T-helper 2 cell (primary cell): ENCODE data around the gene IL22RA1.

Experiments
- DNase-seq, 5 experiments: peaks; one replicate each; pipeline versions ENCODE4 v3.0.0 to v3.0.0-alpha.2; 2012 to 2022

The IL22RA1 gene

DNA sequence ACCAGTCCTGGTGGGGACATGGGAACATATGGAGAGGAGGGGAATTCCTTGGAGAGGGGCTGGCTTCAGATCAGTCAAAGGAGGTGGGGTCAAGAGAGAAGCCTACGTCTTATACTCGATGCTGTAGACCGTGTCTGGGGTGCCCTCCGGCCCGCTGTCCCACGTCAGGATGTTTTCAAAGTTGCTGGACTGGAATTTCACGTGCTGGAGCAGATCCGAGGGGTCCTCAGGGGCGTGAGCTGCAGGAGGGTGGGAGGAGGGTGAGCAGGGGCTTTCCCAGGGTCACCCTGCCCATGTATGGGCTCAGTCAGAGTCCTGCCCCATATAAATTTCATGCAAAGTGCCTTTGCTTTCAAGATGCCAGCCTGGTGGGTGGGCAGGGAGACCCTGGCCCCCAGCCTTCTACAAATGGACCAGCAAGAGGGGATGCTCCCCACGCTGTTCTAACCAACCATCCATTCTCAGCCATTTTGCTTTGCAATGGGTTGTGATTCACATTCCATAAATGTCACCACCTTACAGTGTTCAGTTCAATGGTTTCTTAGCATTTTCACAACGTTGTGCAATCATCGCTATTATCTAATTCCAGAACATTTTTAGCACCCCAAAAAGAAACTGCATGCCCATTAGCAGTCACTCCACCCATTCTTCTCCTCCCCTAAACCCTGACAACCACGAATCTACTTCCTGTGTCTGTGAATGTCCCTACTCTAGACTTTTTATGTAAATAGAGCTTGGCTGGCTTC is 4.3 kb downstream of the IL22RA1 start:
- DNase-seq: no peak

DNA sequence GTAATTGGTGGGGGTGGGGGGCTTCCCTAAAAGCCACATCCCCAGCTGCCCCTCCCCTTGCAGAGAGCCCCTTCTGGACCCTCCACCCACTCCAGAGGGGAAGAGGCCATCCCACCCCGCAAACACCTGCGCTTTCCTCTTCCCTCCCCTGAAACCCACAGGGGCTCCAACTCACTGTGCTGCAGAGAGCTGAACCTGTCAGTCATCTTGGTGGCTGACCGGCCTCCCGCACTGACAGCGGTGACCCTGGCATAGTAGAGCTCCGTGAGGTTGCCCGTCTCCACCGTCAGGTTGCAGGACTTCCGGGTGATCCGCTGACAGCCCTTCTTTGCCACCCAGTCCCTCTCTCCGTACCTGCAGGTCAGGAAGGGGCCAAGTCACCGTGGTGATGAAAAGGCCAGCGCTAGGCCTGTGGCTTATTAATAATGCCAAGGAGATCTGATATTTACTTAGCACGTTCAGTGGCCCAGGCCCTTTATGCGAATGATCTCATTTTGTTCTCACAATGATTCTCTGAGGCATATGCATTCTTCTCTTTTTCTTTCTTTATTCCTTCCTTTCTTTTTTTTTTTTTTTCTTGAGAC is 5.9 kb downstream of the IL22RA1 start:
- no peak for DNase-seq

GRCh38 chr1:24134376-24134775 is 8.6 kb downstream of the IL22RA1 start:
- DNase-seq: no peak

DNA sequence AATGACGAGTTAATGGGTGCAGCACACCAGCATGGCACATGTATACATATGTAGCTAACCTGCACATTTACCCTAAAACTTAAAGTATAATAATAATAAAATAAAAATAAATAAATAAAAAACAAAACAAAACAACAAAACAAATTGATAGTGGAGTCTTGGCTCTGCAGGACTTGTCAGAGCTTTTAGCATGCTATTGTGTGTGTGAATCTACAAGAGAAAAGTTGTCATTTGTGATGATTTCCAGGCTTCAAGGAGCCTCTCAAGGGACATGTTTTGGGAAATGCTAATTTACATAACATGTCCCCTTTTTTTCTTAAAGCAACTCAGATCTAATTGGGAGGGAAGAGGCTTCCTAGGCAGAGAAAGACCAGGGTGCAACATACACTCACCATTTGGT is 9.1 kb downstream of the IL22RA1 start:
- DNase-seq: no peak

GRCh38 chr1:24130385-24130784 is 12.6 kb downstream of the IL22RA1 start:
- no peak for DNase-seq

DNA sequence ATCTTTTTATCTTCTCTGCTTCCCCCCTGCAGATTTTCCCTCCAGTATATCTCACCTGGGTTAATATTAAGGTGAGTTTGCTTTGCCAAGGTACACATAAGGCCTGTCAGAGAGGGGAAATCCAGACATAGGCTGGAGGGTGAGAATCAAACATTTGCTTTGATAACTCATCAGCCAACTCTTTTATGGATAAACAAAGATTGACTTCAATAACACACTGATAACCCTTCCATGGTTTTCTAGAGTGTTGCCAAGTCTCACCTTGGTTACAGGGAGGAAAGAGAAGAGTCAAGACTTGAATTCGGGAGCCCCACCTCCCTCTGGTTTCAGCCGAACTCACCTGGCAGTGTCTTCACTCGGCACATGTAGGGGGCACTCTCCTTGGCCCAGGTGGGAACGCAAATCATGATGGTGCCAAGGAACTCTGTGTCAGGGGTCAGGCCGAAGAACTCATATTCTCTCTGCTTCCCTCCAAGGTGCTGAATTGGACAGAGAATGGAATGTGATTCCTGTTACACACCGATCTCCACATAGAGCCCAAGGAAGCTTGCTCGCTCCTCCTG is 15.1 kb downstream of the IL22RA1 start:
- no peak for DNase-seq

DNA sequence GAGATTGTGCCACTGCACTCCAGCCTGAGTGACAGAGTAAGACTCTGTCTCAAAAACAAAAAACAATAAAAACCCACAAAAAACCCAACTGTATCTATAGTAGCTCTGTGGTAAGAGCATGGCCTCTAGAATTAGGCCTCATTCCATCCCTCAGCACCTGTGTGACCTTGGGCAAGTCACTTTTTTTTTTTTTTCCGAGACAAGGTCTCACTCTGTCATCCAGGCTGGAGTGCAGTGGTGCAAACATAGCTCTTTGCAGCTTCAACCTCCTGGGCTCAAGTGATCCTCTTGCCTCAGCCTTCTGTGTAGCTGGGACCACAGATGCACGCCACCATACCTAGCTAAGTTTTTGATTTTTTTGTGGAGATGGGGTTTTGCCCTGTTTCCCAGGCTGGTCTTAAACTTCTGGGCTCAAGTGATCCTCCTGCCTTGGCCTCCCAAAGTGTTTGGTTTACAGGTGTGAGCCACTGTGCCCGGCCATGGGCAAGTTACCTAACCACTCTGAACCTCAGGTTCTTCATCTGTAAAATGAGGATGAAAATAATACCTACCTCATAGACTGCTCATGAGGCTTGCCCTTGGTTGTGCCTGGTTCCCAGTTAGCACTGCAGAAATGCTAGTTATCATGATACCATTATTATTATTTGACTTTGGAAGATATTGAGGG is 15.7 kb downstream of the IL22RA1 start:
- no peak for DNase-seq

- no peak for DNase-seq
Measured at GRCh38 chr1:24126672-24127023, 16.3 kb downstream of the IL22RA1 start.

GRCh38 chr1:24126018-24126671 is 16.8 kb downstream of the IL22RA1 start:
- DNase-seq: no peak

GRCh38 chr1:24125456-24125855 is 17.5 kb downstream of the IL22RA1 start:
- DNase-seq: no peak

DNA sequence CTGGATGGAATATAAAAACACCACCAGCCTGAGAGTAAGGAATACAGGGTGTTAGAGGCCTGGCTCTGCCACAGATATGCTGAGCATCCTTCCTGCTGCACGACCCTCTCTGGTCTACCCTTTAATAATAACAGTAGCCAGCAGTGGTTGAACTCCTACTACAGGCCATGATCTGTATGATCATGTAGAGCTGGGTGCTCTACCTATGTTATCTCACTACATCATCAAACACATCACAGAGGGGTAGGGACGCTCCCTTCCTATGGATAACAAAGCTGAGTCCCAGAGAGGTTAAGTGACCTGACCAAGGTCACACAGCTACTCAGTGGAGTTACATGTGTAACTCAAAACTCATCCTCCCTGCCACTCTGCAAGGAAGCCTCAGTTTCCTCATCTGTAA is 18.0 kb downstream of the IL22RA1 start:
- no peak for DNase-seq

- DNase-seq: no peak
Measured at GRCh38 chr1:24123611-24124010, 19.3 kb downstream of the IL22RA1 start.

- DNase-seq: no peak
Measured at GRCh38 chr1:24122776-24123175, 20.2 kb downstream of the IL22RA1 start.

DNA sequence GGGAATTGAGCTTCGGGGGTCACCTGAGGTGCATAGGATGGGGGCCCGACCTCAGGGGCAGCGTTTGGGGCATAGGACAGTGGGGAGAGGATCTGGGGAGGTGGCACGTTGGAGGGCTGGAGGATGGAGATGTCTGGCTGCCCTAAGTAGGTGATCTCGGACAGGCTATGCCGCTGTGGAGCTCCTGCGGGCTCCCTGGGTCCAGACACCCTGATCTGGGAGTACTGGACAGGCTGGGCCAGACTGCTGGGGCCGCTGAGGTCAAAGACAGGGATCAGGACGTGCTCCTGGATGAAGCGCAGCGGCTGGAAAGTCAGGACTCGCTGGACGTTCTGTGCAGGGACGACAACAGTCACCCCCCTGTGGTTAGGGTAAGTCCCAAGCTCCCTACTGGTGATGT is 21.5 kb downstream of the IL22RA1 start:
- no peak for DNase-seq

GRCh38 chr1:24120965-24121364 is 22.0 kb downstream of the IL22RA1 start:
- no peak for DNase-seq

- no peak for DNase-seq
Measured at GRCh38 chr1:24119859-24120756, 22.8 kb downstream of the IL22RA1 start.

GRCh38 chr1:24119489-24119858 is 23.5 kb downstream of the IL22RA1 start:
- DNase-seq: no peak

DNA sequence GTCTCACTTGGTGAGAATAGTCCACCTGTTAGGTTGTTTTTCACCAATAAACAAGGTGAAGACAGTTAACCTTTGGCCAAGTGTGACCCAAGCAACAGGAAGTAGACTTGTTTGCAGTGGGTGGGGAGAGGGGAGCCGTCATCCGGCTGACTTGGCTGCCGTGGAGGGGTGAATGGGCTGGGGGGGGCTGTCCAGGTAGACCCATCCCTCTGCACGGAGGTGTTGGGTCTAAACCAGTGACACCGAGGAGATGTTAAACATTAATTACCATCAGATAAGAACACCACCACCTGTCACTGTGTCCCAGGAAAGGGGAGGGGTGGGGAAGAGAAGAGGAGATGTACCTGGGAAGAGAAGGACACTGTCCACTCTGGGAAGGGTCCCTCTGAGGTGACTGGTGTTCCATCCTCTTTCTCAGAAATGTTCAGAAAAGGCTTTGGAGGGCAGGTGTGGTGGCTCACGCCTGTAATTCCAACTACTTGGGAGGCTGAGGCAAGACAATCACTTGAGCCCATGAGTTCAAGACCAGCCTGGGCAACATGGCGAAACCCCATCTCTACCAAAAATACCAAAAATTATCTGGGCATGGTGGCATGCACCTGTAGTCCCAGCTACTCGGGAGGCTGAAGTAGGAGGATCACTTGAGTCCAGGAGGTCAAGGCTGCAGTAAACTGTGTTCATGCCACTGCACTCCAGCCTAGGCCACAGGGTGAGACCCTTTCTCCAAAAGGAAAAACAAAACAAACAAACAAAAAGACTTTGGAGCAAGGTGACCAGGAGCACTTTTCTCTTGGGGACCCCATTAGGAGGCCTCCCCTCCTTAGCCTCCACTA is 24.3 kb downstream of the IL22RA1 start:
- no peak for DNase-seq

DNA sequence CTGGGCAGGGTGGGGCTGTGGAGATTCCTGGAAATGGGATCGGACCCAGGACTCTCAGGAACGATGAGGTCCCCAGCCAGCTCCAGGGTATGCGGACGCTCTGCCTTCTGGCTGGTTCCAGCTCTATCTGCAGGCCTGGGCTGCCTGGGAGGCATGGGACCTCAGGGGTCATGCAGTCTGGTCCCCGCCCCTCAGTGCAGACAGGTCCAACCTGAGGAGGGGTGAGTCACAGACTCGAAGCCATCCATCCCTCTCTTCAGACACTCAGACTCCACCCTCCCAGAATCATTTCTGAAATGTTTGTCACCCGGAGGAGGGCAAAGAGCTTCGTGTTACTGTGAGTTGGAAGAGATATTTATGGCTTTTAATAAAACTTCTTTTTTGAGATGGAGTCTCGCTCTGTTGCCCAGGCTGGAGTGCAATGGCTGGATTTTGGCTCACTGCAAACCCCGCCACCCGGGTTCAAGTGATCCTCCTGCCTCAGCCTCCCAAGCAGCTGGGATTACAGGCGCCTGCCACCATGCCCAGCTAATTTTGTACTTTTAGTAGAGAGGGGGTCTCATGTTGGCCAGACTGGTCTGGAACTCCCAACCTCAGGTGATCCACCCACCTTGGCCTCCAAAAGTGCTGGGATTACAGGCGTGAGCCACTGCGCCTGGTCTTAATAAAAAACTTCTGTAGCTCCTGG is 25.1 kb downstream of the IL22RA1 start:
- DNase-seq: no peak

DNA sequence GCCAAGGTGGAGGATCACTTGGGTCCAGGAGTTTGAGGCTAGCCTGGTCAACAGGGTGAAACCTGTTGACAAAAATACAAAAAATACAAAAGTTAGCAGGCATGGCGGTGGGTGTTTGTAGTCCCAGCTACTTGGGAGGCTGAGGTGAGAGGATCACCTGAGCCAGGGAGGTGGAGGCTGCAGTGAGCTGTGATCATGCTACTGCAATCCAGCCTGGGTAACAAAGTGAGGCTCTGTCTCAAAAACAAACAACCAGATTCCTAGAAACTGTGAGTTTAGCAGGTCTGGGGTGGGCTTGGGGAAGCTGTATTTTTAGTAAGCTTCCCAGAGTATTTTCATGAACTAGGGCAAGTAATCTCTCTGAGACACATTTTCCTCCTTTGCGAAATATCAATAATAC is 25.8 kb downstream of the IL22RA1 start:
- no peak for DNase-seq

- DNase-seq: no peak
Measured at GRCh38 chr1:24114753-24115152, 28.2 kb downstream of the IL22RA1 start.
